Thyroid gland (tissue), 4 donors: ENCODE data around the gene IL19. TPM values are rescaled to one million over a fixed set of nuclear protein-coding genes. Genes with fewer than 3 reads are reported as not detected.
"Not testable (repeated sequence)": the region's sequence is repeated elsewhere in the genome, so short reads cannot be mapped to it uniquely, and the experiment has no call there.

Experiments used
- DNase-seq, 2 donors: peaks; one replicate each; pipeline ENCODE4 v3.0.0-alpha.2; 2019
- H3K27ac ChIP-seq, 3 donors: fragments of 200-600 bp; sonication (generic); 1 replicate in 2 of 3; 2 replicates in 1 of 3; pipeline ENCODE4 v1.5.1; 2016 to 2019; ENCODE audit warnings: mild to moderate bottlenecking in 1 of 3, moderate library complexity in 1 of 3
- H3K27me3 ChIP-seq: fragments of 200-600 bp; sonication (generic); one replicate; pipeline ENCODE4 v1.5.1; 2019
- H3K36me3 ChIP-seq, 2 donors: fragments of 200-600 bp; sonication (generic); one replicate each; pipeline ENCODE4 v1.5.1; 2016 to 2019
- H3K4me1 ChIP-seq, 2 donors: fragments of 200-600 bp; sonication (generic); one replicate each; pipeline ENCODE4 v1.5.1; 2017 to 2019
- H3K4me3 ChIP-seq, 3 donors: fragments of 200-600 bp; sonication (generic); replicated peaks in 1 of 3; 1 replicate in 2 of 3; 2 replicates in 1 of 3; pipeline ENCODE4 v1.5.1; 2016; ENCODE audit warnings: mild to moderate bottlenecking in 1 of 3
- H3K9me3 ChIP-seq: fragments of 200-600 bp; sonication (generic); one replicate; pipeline ENCODE4 v1.5.1; 2017
- CTCF ChIP-seq, 6 experiments: fragments of 200-600 bp in 3 of 6; fragments of 450-650 bp in 3 of 6; sonication (generic) in 3 of 6; IDR thresholded peaks; one replicate each; pipeline ENCODE4 v1.5.1; 2016 to 2019; ENCODE audit warnings: antibody characterized with exemption in 6 of 6, mild to moderate bottlenecking in 2 of 6, inconsistent platforms in 1 of 6, moderate library complexity in 1 of 6
- POLR2A ChIP-seq, 2 donors: fragments of 450-650 bp; IDR thresholded peaks; one replicate each; pipeline ENCODE4 v1.6.1; 2017; ENCODE audit warnings: antibody characterized with exemption in 2 of 2, mild to moderate bottlenecking in 2 of 2, moderate library complexity in 1 of 2
- WGBS, 2 donors: methylation state at CpG; one replicate each; pipeline ENCODE4 v1.1.5; 2017; 5-methylcytosine and 5-hydroxymethylcytosine counted together
- intact Hi-C: fragments of 100-400 bp; cut with DNase I; formaldehyde crosslinking; loops from one replicate; pipeline ENCODE4 v1.15.1; 2023
- total RNA-seq, 4 donors: library from RNA; depleted of rRNA; stranded (reverse); fragments of >200 nt; gene quantifications; one replicate each; pipeline ENCODE4 v1.2.3, GENCODE V29; 2016

IL19 gene
- total RNA-seq, 4 donors from 2014 or later: not detected

- TF ChIP-seq POLR2A (IDR thresholded peaks at IDR 0.05) (no peak), CTCF (IDR thresholded peaks at IDR 0.05) (no peak)
- Histone ChIP-seq H3K36me3 (no peaks in the 10 kb centered on the region), H3K9me3 (no peaks in the 10 kb centered on the region), H3K4me1 (peaks cover 0 to 9% of the 10 kb centered on the region in 2 donors), H3K4me3 (no peak overlapping the region), H3K27me3 (no peaks in the 10 kb centered on the region), H3K27ac (no peak overlapping the region)
- WGBS, 2 donors: 98 to 100% methylated on average over 1 of the region's 1 CpG
- DNase-seq: no peak
- intact Hi-C loops: no loop called here
These were observed 77.4 kb downstream of the IL19 start for GRCh38 chr1:206847946-206848345.

- WGBS, 2 donors: 91 to 93% methylated on average over 2 of the region's 2 CpGs
- TF ChIP-seq POLR2A (IDR thresholded peaks at IDR 0.05): no peak
- no peak for TF ChIP-seq CTCF (IDR thresholded peaks at IDR 0.05)
- Histone ChIP-seq H3K4me1 (peaks cover 0 to 16% of the 10 kb centered on the region in 2 donors), H3K27me3 (no peaks in the 10 kb centered on the region), H3K36me3 (no peaks in the 10 kb centered on the region), H3K27ac (no peak overlapping the region), H3K4me3 (no peak overlapping the region), H3K9me3 (no peaks in the 10 kb centered on the region)
- no peak for DNase-seq
- intact Hi-C loops: no loop called here
These were observed 79.8 kb downstream of the IL19 start for GRCh38 chr1:206850401-206850800.

- 73 to 77% methylated on average over 5 of the region's 5 CpGs for WGBS, 2 donors
These were observed 80.9 kb downstream of the IL19 start for GRCh38 chr1:206851341-206852010.

GRCh38 chr1:206852662-206853061, 82.1 kb downstream of the IL19 start:
- WGBS, 2 donors: 95 to 96% methylated on average over 2 of the region's 2 CpGs
- H3K27ac ChIP-seq, H3K4me1 ChIP-seq, H3K4me3 ChIP-seq, H3K9me3 ChIP-seq, H3K36me3 ChIP-seq, DNase-seq, H3K27me3 ChIP-seq, intact Hi-C loops: not testable (repeated sequence)

More at GRCh38 chr1:206851341-206852010, 80.9 kb downstream of the IL19 start:
- Histone ChIP-seq H3K9me3 (no peaks in the 10 kb centered on the region), H3K27me3 (no peaks in the 10 kb centered on the region), H3K27ac (no peak overlapping the region), H3K36me3 (no peaks in the 10 kb centered on the region), H3K4me1 (peaks cover 0 to 11% of the 10 kb centered on the region in 2 donors), H3K4me3 (no peak overlapping the region)
- intact Hi-C loops: no loop called here
- no peak for DNase-seq
- TF ChIP-seq POLR2A (IDR thresholded peaks at IDR 0.05) (no peak), CTCF (IDR thresholded peaks at IDR 0.05) (no peak)

- DNase-seq, H3K36me3 ChIP-seq, H3K4me3 ChIP-seq, H3K27me3 ChIP-seq, H3K4me1 ChIP-seq, H3K9me3 ChIP-seq, intact Hi-C loops, H3K27ac ChIP-seq: not testable (repeated sequence)
These were observed 83.1 kb downstream of the IL19 start for GRCh38 chr1:206853696-206854095.

GRCh38 chr1:206854401-206855129, 84.0 kb downstream of the IL19 start:
- intact Hi-C loops: no loop called here
- peak; percentile 93 to 95 for DNase-seq
- no peak overlapping the region for H3K27ac ChIP-seq
- no peaks in the 10 kb centered on the region for H3K9me3 ChIP-seq
- WGBS, 2 donors: 40 to 51% methylated on average over 3 of the region's 3 CpGs
- peaks cover 0 to 8% of the 10 kb centered on the region in 2 donors for H3K4me1 ChIP-seq
- H3K27me3 ChIP-seq: no peaks in the 10 kb centered on the region
- H3K4me3 ChIP-seq: no peak overlapping the region
- H3K36me3 ChIP-seq: no peaks in the 10 kb centered on the region
- no peak for TF ChIP-seq CTCF (IDR thresholded peaks at IDR 0.05)
- TF ChIP-seq POLR2A (IDR thresholded peaks at IDR 0.05): no peak
